ENCODE data around the gene NLRP8. TPM values are rescaled to one million over a fixed set of nuclear protein-coding genes. Genes with fewer than 3 reads are reported as not detected.

Gene NLRP8
- total and polyA plus RNA-seq, 2 of the 4 experiments (the other 2 are of a cell fraction): not detected

DNA sequence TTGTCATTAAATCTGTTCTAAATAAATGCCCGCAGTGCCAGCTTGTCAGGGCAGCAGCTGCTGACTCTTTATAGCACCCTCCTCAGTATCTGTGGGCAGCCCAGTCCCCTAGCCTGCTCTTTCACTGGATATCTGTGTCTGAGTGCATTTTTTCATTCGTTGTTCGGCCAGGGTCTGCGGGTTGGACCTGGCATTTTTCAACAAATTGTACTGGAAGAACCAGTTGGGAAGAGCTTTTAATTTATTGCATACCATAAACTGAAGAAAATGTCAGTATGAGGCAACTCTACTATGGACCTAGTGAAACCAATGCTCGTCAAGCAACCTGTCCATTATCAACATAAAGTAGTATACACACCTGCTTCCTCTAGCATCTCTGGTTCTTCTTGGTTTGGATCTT, 24.1 kb upstream of the NLRP8 start:
- dilution Hi-C loops (cut with HindIII; ENCODE audit: low sequenced_read_pairs, unreplicated experiment): no loop called here
- in situ Hi-C loops (cut with MboI; ENCODE audit: low sequenced_read_pairs): no loop called here

More for the DNA sequence above, 24.1 kb upstream of the NLRP8 start:
- Histone ChIP-seq H2AK9ac (replicated peaks; ENCODE audit: low read depth, low read length, poor library complexity) (no peak overlapping the region), H3K9me3 (ENCODE audit: control insufficient read depth, insufficient read depth, low read length) (peaks cover 21% of the 10 kb centered on the region), H3K4me3 (ENCODE audit: insufficient read depth, low read depth, low read length) (no peak overlapping the region), H2AFZ (replicated peaks; ENCODE audit: low read length, poor library complexity) (no peak overlapping the region), H3K23ac (ENCODE audit: low read depth, low read length) (no peak overlapping the region), H3K56ac (ENCODE audit: extremely low read depth, insufficient read depth, low read length) (no peak overlapping the region), H3K79me1 (ENCODE audit: low read depth in 1 of 2, low read length in 2 of 2) (no peaks in the 10 kb centered on the region), H4K5ac (ENCODE audit: low read depth, low read length) (no peak overlapping the region), H3K14ac (replicated peaks; ENCODE audit: low read depth, low read length) (no peak overlapping the region), H4K91ac (ENCODE audit: insufficient read depth, low read depth, low read length) (no peak overlapping the region), H4K8ac (ENCODE audit: low read depth in 2 of 2, low read length in 2 of 2) (no peak overlapping the region), H2AK5ac (ENCODE audit: low read depth, low read length) (no peak overlapping the region), H3K9ac (ENCODE audit: low read depth, low read length) (no peak overlapping the region), H4K20me1 (ENCODE audit: insufficient read depth, low read length) (no peaks in the 10 kb centered on the region), H3K4me2 (ENCODE audit: low read depth, low read length) (no peak overlapping the region), H2BK5ac (ENCODE audit: low read depth, low read length, poor library complexity, severe bottlenecking) (no peak overlapping the region), H3K4me1 (ENCODE audit: control insufficient read depth, insufficient read depth, low read length) (no peaks in the 10 kb centered on the region), H2BK20ac (ENCODE audit: low read depth, low read length) (no peak overlapping the region), H2BK15ac (ENCODE audit: low read depth, low read length) (no peak overlapping the region), H3K36me3 (ENCODE audit: control insufficient read depth, insufficient read depth, low read length) (no peaks in the 10 kb centered on the region), H3K27ac (ENCODE audit: insufficient read depth, low read length) (no peak overlapping the region), H2BK120ac (ENCODE audit: low read depth, low read length) (no peak overlapping the region), H3K9me1 (ENCODE audit: insufficient read depth, low read length) (no peaks in the 10 kb centered on the region), H3K4ac (ENCODE audit: low read depth, low read length) (no peak overlapping the region), H3K18ac (ENCODE audit: low read depth, low read length) (no peak overlapping the region), H3K27me3 (ENCODE audit: control insufficient read depth, insufficient read depth, low read length) (no peaks in the 10 kb centered on the region)
- CTCF ChIA-PET: no interaction called here
- no TSS peak for BruUV-seq (replicated peaks)
- ATAC-seq (ENCODE audit: low read depth): no peak
- WGBS, 2 experiments (ENCODE audit: extremely low coverage in 2 of 2, insufficient read length in 1 of 2): 33% methylated on average over 1 of the region's 5 CpGs; no CpG with 5 or more reads in 1 of the 2 experiments
- intact Hi-C loops (cut with micrococcal nuclease): no loop called here
- no peak for TF ChIP-seq NFE2L2 (IDR thresholded peaks at IDR 0.05; ENCODE audit: low read depth, low read length)
- no peak for TF ChIP-seq MAZ (IDR thresholded peaks at IDR 0.05; ENCODE audit: borderline replicate concordance, low read depth, low read length)
- TF ChIP-seq BHLHE40 (IDR thresholded peaks at IDR 0.05; ENCODE audit: low read depth, low read length): no peak
- no peak for TF ChIP-seq FOS (IDR thresholded peaks at IDR 0.05; ENCODE audit: low read depth, low read length)
- no peak for TF ChIP-seq CEBPB (IDR thresholded peaks at IDR 0.05; ENCODE audit: low read depth, low read length)
- TF ChIP-seq, protein P1, sequence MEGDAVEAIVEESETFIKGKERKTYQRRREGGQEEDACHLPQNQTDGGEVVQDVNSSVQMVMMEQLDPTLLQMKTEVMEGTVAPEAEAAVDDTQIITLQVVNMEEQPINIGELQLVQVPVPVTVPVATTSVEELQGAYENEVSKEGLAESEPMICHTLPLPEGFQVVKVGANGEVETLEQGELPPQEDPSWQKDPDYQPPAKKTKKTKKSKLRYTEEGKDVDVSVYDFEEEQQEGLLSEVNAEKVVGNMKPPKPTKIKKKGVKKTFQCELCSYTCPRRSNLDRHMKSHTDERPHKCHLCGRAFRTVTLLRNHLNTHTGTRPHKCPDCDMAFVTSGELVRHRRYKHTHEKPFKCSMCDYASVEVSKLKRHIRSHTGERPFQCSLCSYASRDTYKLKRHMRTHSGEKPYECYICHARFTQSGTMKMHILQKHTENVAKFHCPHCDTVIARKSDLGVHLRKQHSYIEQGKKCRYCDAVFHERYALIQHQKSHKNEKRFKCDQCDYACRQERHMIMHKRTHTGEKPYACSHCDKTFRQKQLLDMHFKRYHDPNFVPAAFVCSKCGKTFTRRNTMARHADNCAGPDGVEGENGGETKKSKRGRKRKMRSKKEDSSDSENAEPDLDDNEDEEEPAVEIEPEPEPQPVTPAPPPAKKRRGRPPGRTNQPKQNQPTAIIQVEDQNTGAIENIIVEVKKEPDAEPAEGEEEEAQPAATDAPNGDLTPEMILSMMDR (conservative IDR thresholded peaks at IDR 0.05; ENCODE audit: low read depth, low read length): no peak
- POLR2A ChIA-PET (ENCODE audit: unreplicated experiment): no interaction called here
- no peak for DNase-seq
